HG03039 (cell line): Measurements from ENCODE around the gene ALMS1.
"Not testable (repeated sequence)": the region's sequence is repeated elsewhere in the genome, so short reads cannot be mapped to it uniquely, and the experiment has no call there.

Source experiments
- ATAC-seq: cut with Tn5 transposase; IDR thresholded peaks from one replicate; pipeline ENCODE4 v1.9.1; 2021; ENCODE audit warnings: mild to moderate bottlenecking, moderate library complexity; ENCODE audit not compliant: unreplicated experiment

The ALMS1 gene

DNA sequence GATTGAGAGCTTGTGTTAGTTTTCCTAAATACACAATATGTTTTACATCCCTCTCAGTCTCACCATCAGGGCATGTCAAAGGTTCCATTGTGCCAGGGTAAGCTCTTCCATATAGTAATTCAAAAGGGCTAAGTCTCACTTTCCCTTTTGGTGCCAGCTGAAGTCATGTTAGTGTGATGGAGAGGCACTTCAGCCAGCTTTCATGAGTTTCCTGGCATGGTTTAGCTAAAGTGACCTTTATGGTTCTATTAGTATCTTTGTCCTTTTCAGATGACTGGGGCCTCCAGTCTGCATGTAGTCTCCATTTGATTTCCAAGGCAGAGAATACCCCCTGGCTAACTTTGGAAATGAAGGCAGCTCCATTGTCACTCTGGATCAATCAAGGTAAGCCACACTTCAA lies 229.4 kb downstream of the ALMS1 start:
- no peak for ATAC-seq

DNA sequence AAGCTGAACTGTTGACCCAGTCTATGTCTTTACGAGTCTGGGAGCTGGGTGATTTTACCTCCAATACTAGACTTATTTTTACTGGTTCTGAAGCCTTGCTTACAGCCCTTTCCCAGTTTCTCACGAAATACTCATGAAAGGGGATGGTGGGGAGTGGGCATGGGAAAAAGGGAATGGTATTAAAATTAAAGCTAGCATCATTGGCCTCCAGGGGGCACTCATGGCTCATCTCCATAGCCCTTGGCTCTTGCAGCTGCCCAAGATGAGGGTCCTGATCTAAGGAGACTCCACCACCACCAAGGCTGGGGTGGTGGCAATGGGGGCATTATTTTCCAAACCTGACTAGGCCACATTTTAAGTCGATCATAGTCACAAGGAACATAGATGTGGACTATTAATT lies 234.3 kb downstream of the ALMS1 start:
- not testable (repeated sequence) for ATAC-seq

DNA sequence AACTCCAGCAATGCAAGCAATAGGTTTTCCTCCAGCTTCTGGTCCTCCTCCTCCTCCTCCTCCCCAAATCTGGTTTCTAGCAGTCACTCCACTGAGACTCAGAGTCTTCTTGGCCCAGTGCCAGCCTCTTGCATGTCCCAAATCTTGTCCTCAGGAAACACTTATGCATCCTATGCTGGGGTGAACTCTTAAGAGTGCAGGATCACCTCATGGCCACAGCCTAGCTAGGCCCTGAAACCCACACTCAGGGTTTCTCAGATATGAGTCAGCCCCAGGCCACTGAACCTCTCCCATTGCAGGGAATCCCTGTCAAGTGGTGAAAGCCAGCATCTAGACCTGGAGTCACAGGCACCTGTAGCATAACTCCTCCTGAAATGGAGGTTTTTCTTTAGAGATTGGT lies 238.4 kb downstream of the ALMS1 start:
- not testable (repeated sequence) for ATAC-seq

DNA sequence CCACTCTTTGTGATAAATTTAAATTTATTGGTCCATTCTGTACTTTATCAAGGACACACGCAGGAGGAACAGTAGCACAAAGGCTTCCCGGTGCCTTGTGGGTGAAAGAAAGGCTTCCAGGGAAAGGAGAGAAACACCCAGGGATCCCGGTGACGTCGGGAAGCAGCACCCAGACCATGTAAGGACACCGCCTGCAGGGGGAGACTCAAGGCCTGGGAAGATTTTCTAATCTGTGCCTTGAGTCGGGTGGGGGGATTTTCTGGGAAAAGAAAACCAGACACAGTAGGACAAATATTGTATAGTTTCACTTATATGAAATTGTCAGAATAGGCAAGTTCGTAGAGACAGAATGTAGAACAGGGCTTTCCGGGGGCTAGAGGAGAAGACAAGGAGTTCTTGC lies 239.0 kb downstream of the ALMS1 start:
- not testable (repeated sequence) for ATAC-seq

DNA sequence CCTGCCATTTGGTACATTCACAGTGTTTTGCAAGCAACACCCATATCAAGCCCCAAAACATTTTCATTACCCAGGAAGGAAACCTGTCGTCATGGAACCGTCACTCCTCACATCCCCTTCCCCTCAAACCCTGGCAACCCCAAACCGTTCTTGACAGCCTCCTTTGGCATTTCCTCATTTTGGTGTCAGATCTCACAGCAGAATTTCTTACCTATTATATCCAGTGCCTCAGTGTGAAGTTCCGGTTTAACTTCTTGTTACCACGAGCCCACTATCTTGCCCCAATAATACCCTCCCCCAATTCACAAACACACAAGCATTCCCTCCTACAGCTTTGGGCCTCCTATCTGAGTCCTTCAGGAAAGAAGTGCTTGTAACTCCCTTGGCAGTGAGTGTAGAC lies 240.6 kb downstream of the ALMS1 start:
- ATAC-seq: not testable (repeated sequence)

DNA sequence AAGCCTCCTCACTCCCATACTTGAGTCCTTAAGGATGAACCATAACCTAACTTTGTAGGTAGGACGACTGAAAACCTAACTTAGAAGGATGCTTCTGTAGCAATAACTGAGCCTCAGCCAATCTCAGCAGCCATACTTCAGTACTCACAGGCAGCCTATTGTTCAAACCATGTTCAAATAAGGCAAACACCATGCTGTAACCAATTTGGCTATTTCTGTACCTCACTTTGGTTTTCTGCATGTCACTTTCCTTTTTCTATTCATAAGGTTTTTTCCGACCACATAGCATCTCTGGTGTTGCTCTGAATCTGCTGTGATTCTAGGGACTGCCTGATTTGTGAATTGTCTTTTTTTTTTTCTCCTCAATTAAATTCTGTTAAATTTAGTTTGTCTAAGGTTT lies 242.9 kb downstream of the ALMS1 start:
- peak; percentile 49 for ATAC-seq

DNA sequence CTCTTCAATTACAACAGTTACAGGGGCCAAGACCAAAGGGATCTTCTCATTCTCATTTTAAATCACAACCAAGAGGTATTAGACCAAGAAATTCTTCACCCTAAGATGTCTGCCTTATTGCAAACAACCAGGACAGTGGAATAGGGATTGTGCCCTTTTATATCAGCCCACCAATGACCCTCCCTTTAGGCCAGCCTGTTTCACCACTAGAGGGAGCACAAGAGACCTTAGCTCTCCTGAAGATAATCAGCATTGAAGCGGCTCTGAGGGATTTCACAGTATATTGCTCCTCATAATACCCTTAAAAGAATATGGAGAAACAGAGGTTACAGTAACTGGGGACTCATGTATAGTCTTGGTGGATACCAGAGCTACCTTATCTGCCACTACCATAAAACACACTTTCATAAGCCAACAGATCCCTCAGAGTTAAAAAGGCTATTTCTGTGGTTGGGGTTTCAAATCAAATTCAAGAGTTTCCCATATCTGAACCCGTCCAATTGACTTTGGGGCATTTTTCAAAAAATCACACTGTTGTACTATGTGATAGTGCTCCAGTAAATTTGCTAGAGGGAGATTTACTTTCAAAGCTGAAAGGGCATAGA lies 245.1 kb downstream of the ALMS1 start:
- ATAC-seq: not testable (repeated sequence)

DNA sequence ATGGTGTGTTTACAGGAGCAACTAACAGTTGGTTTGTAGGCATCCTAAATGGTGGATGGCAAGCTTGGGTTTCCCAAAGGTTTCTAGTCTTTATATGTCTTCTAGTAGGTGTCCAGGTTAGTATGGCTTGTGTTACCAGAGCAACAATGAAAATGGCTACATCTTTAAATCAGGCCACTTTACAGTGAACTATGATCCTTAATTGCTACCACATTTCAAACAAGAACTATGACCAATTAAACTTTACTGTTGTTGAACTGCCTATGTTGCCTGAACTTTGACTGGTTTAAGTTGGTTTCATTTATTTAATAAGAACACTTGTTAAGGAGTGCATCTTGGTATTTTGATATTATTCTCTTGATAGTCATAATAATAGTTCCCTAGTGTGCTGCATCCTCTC lies 251.3 kb downstream of the ALMS1 start:
- not testable (repeated sequence) for ATAC-seq

DNA sequence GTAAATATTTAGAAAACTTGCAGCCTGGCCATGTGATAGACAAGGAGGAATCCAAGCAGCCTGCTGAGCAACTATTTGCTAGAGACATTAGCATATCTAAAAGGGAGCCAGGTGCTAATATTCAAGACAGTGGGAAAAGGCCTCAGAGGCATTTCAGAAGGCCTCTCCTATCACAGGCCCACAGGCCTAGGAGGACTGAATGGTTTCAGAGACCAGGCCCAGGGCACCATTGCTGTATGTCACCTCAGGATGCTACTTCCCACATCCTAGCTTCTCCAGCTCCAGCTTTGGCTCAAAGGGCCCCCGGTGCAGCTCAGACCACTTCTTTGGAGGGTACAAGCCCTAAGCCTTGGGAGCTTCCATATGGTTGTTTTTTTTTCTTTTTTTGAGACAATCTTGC lies 252.8 kb downstream of the ALMS1 start:
- ATAC-seq: no peak

DNA sequence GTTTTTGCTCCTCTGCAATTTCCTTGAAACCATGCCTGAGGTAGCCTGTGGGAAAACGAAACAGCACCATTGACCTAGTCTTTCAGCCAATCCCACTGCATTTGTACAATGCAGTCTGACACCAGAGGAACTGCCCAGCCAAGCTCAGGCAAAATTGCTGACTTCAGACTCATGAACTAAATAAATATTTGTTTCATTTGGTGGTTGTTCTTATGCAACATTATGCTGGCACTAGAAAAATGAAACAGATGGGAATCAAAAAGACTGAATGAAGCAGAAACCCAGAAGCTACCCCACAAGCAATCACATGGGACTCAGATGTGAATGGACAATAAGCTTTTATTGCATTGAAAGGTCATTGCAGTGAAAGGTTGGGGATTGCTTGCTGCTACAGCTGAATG lies 254.9 kb downstream of the ALMS1 start:
- no peak for ATAC-seq

DNA sequence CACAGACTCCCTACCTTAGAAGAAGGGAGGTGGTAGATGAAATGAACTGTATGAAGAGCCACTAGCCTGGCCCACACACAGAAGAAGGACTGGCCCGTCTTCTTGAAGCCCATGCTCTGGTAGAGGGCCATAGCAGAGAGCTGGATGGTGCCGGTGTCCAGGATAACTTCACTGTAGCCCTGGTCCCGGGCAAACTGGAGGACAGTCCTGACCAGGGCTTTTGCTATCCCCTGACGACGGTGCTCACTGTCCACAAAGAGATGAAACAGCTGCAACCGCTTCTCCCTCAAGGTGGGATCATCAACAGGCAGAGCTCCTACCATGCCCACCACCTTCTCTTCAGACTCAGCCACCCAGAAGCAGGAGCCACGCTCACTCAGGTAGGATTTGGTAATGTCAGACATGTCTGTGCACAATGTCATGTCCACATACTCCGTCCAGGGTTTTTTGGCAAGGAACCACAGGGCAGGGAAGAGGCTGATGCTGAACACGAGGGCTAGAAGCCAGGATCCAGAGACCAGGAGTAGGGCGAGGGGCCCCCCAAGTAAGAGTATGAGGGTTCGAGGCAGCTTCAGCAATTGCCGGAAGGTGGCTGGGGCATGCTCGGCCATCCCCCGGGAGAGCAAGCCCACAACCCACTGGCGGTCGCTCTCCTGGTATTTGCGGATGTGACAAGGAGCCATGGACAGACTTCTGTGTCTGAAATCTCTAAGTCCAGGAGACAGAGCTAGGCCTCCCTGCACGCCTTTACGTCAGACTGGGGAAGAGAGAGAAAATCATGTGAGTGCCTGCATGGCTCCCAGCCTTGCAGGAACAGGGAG lies 255.5 kb downstream of the ALMS1 start:
- ATAC-seq: no peak

DNA sequence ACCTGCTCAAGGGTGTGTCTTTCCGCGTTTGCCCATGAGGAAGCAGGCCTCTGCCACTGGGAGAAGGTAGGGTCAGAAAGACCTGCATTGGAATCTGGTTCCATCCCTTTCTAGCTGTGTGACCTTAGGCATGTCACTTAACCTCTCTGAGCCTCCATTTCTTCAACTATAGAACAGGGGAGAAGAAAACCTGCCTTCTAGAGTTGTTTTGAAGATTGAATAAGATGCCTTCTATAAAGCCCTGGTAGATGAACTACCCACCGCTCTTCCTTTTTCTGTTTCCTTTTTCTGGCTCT lies 256.1 kb downstream of the ALMS1 start:
- ATAC-seq: no peak

DNA sequence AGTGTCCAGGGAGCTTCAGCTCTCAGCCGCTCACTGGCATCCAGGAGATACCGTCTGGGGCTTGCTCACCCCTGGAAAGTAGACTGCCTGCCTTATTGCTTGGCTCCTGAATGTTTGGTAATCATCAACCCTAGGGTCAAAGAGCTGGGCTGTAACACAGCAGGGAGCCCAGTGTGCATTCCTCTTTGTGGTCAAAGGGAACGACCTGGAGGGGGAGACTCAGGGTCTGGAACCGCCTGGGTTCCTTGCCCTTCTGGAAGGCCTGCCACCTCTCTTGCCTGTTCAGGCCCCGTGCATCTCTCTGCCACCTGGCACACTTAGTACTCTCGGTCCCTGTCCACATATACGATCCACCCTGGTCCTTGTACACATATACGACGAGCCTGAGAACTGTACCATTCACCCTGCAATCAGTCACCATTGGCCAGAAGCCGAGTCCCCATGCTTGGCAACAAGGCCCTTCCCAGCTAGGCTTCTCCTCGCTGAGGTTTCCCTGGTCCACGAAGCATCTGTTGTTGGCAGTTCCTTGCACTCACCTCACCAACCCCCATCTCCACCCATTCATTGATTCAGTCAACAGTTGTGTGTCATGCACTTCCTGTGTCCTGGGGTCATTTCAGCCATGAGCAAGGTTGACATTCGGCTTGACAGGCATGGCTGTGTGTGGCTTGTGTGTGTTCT lies 256.8 kb downstream of the ALMS1 start, which contains the start of gene NAT8:
TSS of gene NAT8 (minus strand) at position 85 of the 681 bp plus-strand sequence. CDS start 794 bp downstream, outside the sequence.
- ATAC-seq: no peak

DNA sequence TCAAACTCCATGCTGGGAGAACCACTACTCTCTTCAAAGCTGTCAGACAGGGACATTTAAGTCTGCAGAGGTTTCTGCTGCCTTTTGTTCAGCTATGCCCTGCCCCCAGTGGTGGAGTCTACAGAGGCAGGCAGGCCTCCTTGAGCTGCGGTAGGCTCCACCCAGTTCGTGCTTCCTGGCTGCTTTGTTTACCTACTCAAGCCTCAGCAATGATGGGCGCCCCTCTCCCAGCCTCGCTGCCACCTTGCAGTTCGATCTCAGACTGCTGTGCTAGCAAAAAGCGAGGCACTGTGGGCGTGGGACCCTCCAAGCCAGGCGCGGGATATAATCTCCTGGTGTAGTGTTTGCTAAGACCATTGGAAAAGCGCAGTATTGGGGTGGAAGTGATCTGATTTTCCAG lies 262.1 kb downstream of the ALMS1 start:
- ATAC-seq: not testable (repeated sequence)

DNA sequence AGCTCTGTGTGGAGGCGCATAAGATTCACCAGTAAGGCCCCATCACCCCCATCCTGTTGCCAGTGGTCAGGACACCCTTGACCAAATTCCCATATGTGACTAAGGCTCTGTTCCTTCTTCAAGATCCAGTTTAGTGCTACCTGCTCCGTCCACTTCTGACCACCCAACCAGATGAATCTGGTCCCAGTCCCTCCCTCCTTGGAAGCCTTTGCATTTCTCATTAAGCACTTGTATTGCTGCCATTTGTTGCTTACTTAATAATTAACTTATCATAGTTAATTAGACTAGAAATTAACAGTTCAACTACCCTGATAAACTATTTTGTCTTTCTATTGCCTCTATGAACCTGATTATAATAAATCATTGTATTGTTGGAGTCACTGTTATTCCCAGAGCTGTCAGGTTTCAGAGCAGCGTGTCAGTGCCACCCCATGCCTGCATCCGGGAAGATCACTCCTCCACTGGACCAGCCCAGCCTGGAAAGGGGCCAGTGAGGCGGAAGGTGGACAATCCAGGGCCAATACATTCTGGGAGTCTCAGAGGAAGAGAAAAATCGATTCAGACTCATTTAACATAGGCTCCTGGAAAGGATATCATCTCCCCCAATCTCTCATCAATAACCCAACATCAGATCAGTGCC lies 266.1 kb downstream of the ALMS1 start:
- no peak for ATAC-seq

DNA sequence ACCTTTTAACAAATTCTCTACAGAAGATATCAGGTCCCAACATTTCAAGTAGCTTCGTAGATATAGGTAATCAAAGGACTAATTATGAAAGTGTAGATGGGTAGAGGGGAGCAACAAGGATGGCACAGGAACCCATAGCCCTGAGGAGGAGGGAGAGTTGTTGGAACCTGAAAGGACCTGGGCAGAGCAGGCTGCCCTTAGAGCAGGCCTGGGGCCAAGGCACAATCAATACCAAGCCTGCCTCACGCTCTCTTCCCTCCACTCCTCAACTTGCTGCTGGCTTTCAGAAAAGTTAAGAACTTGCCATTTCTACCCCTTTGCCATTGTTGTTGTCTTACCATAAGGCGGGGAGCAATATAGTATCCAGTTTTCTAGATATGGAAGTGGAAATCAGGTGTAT lies 266.7 kb downstream of the ALMS1 start:
- no peak for ATAC-seq

DNA sequence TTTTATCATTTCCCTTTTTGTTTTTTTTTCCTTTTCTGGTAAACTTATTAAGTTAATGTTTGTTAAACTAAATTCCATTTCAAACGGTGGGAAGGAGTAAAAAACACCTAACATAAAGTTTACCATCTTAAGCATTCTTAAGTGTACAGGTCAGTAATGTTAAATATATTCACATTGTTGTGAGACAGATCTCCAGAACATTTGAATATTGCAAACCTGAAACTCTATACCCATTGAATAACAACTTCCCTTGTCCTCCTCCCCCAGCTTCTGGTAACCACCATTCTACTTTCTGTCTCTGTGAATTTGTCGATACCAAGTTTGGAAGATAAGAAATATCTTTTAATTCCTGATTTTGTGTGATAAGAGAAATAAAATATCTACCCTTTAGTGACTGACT lies 268.5 kb downstream of the ALMS1 start:
- ATAC-seq: no peak
